Motor neuron (in vitro differentiated cells): ENCODE results near the gene GRIK1. TPM values are rescaled to one million over a fixed set of nuclear protein-coding genes. Genes with fewer than 3 reads are reported as not detected.

ENCODE experiments used
- ATAC-seq, 8 experiments: fragments of 200-7000 bp; cut with Tn5 transposase; replicated peaks in 6 of 8; 2 replicates each; pipeline ENCODE4 v1.8.0; 2021; ENCODE audit warnings: mild to moderate bottlenecking in 8 of 8, moderate library complexity in 8 of 8
- H3K27ac ChIP-seq, 2 donors: fragments of 250-450 bp; sonication (Bioruptor Pico); 2 replicates each; pipeline ENCODE4 v1.9.0; 2021; ENCODE audit warnings: antibody characterized with exemption in 2 of 2, mild to moderate bottlenecking in 2 of 2, moderate library complexity in 1 of 2
- H3K4me1 ChIP-seq, 2 donors: fragments of 250-450 bp; sonication (Bioruptor Pico); replicated peaks in 1 of 2; 2 replicates each; pipeline ENCODE4 v1.6.1; 2021; ENCODE audit warnings: antibody characterized with exemption in 2 of 2, mild to moderate bottlenecking in 2 of 2, moderate library complexity in 1 of 2
- H3K4me3 ChIP-seq, 5 donors: fragments of 250-450 bp; sonication (Bioruptor Pico); 2 replicates each; pipeline ENCODE4 v1.9.0; 2021; ENCODE audit warnings: antibody characterized with exemption in 5 of 5, mild to moderate bottlenecking in 5 of 5, moderate library complexity in 4 of 5
- WGBS, 10 experiments: fragments of 450-650 bp; shearing (Covaris generic); methylation state at CpG; one replicate each; pipeline ENCODE4 v1.0.0; 2022; 5-methylcytosine and 5-hydroxymethylcytosine counted together
- in situ Hi-C, 9 experiments: fragments of 400-800 bp; cut with MboI; loops; one replicate each; pipeline ENCODE4 v1.15.0; 2021; ENCODE audit warnings: low sequenced_read_pairs in 9 of 9, low pct_unique_long_range_greater_than_20kb in 2 of 9; ENCODE audit not compliant: unreplicated experiment in 9 of 9
- total RNA-seq, 8 experiments: library from RNA; unstranded; fragments of 300-600 nt; gene quantifications; 2 replicates each; pipeline versions ENCODE4 v1.2.3 to v1.2.4, GENCODE V29; 2022

GRIK1 gene
- total RNA-seq, 8 experiments from 2014 or later: 0.15 to 8.7 (median 3.9) TPM

DNA sequence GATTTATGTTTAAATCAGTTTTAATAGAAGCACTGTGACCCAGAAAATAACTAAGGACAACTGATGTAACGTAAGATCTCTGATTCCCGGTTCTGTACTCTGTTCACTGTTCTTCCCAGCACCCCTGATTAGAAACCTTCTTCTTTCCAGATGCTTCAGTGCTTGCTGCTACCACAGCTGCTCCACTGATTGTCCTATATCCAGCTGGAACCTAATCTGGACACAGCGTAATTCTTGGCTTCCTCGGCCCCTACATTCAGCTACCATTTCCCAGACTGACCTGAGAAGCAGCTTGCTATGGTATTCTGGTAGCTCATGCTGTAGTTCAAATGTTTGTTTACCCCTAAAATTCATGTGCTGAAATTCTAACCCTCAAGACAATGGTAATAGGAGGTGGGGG lies 302.7 kb downstream of the GRIK1 start:
- 40 to 100% (median 100%) methylated on average over 1 to 4 of the region's 4 CpGs; no CpG with 5 or more reads in 1 of the 10 experiments for WGBS, 10 experiments
- H3K27ac ChIP-seq: no peak overlapping the region
- H3K4me1 ChIP-seq: no peaks in the 10 kb centered on the region
- in situ Hi-C loops: no loop called here
- no peak overlapping the region for H3K4me3 ChIP-seq
- no peak for ATAC-seq

DNA sequence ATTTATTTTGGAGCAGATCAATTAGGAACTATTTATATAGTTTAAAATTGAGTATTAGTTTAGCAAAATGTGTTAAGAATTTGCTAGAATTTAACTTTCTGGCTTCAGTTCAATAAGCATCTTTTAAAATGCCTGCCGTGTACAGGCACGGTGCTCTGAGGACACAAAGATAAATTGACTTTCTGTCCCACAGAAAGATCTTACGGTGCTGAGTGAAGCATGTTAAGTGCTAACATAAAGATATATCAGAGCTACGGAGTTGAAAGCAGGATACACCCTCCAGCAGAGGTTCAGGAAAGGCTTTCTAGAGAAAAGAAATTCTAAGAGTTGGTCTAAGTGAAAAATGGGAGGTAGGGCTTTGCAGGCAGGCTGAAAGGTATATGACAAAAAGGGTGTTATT lies 305.4 kb downstream of the GRIK1 start:
- Histone ChIP-seq H3K4me1 (no peaks in the 10 kb centered on the region), H3K4me3 (no peak overlapping the region), H3K27ac (no peak overlapping the region)
- ATAC-seq: peak in 1 of 8 experiments; percentile 20
- WGBS, 10 experiments: 37 to 80% (median 54%) methylated on average over 1 to 4 of the region's 4 CpGs
- in situ Hi-C loops: no loop called here

DNA sequence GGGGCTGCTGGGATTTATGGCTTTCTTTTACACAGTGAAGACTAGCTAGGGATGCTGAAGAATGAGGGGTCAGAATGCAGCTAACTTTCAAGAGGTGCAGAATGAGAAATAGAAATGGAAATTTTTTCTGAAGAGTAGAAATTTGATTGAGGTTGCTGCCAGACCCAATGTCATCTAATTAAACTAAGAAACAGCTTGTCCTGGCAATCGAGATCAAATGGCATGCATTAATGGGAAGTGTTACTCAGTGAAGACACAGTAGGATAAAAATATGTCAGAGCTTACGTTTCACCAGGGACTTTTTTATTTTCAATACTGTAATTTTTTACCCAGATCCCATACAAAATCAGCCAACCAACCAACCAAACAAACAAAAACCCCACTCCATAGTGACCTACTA lies 306.0 kb downstream of the GRIK1 start:
- no peaks in the 10 kb centered on the region for H3K4me1 ChIP-seq
- in situ Hi-C loops: no loop called here
- 0 to 93% (median 60%) methylated on average over 1 to 2 of the region's 2 CpGs; no CpG with 5 or more reads in 3 of the 10 experiments for WGBS, 10 experiments
- H3K27ac ChIP-seq: no peak overlapping the region
- ATAC-seq: no peak
- H3K4me3 ChIP-seq: no peak overlapping the region

DNA sequence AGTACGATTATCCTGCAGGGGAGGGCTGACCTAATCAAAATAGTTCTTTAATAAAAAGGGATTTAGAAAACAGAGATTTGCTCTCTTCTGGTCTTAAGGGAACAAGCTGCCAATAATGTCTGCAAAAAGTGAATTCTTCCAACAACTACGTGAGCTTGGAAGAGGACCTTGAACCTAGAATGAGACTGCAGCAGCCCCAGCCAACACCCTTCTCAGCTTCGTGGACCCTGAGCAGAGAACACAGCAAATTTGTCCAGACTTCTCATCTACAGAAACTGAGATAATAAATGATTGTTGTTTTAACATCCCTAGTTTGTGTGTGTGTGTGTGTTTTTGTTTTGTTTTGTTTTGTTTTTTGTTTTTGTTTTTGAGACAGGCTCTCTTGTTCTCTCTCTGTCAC lies 309.4 kb downstream of the GRIK1 start:
- no peaks in the 10 kb centered on the region for H3K4me1 ChIP-seq
- in situ Hi-C loops: no loop called here
- WGBS, 10 experiments: 33 to 100% (median 93%) methylated on average over 1 to 3 of the region's 3 CpGs; no CpG with 5 or more reads in 1 of the 10 experiments
- ATAC-seq: no peak
- H3K27ac ChIP-seq: no peak overlapping the region
- no peak overlapping the region for H3K4me3 ChIP-seq

DNA sequence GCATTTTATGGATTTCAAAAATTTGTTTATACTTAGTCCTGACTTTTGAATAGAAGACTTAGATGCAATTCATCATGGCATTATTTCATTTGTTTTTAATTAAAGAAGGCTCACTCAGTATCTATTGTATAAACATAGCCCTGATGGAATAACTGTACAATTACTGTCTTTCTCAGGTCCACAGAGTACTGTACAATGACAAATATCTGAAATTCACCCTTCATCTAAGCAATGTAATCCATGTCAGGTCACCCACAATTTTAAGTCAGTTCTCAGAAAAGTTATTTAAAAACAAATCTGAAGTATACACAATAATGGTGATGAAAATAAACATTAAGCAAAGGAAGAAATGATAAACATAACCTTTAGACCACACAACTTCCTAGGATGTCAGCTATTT lies 311.9 kb downstream of the GRIK1 start:
- no peak for ATAC-seq
- in situ Hi-C loops: no loop called here
- no peak overlapping the region for H3K27ac ChIP-seq
- H3K4me3 ChIP-seq: no peak overlapping the region
- no peaks in the 10 kb centered on the region for H3K4me1 ChIP-seq

DNA sequence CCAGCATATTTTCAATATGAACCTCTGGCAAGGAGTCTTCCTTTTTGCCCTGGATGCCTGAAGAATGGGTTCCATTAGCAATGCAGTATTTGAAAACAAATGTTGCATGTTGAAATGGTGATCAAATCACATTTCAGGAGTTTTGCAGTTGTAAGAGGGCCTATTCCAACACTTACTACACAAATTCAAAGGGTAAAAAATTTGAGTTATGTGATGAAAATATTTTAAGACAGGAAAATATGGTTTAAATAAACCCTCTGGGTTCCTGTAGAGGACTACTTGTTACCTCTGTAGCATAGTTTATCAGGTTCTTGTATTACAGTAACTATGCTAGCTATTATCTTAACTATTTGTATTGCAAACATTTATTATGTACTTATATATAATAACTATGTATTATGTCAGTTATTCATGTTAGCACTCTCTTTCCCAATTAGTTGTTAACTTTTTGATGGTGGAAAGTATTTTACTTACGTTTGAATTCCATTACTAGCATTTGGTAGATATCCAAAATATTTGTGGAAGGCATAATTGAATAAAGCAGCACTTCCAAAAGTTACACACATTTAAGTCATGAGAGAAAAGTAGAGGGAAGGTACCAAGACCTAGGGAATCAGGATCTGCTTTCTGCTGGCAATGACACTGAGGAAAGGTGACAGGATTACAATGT lies 312.9 kb downstream of the GRIK1 start:
- no peak overlapping the region for H3K4me3 ChIP-seq
- ATAC-seq: no peak
- H3K4me1 ChIP-seq: no peaks in the 10 kb centered on the region
- H3K27ac ChIP-seq: no peak overlapping the region
- 0 to 100% (median 75%) methylated on average over 1 of the region's 1 CpG; no CpG with 5 or more reads in 3 of the 10 experiments for WGBS, 10 experiments
- in situ Hi-C loops: no loop called here

DNA sequence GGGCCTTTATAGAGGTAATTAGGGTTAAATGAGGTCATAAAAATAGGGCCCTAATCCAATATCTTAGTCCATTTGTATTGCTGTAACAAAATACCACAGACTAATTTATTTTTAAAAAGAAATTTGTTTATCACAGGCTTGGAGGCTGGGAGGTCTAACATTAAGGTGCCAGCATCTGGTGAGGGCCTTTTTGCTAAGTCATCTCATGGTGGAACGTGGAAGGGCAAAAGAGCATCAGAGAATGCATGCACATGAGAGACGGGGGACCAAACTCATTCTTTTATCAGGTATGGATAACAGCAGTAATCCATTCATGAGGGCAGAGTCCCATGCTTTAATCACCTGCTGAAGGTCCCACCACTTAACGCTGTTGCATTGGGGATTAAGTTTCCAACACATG lies 313.8 kb downstream of the GRIK1 start:
- 80 to 100% (median 100%) methylated on average over 1 to 2 of the region's 3 CpGs; no CpG with 5 or more reads in 6 of the 10 experiments for WGBS, 10 experiments
- ATAC-seq: no peak
- no peak overlapping the region for H3K4me3 ChIP-seq
- no peaks in the 10 kb centered on the region for H3K4me1 ChIP-seq
- in situ Hi-C loops: no loop called here
- H3K27ac ChIP-seq: no peak overlapping the region

DNA sequence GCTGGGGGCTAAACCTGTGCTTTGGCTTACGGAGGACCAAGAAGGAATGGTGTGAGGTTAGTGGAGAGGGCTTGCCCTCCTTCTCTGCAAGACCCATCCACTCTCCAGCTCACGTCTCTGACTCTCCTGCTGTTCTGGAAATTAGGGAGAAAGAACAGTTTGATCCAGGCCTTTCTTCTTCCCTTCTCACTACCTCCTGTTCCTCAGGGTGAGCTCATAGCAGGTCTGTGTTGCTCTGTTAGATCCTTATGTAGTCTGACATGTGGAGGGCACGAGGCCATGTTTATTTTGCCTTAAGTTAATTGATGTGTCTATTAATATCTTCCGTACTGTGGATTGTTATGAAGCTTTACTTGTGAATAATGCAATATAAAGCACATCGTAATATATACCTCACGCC lies 315.0 kb downstream of the GRIK1 start:
- ATAC-seq: no peak
- no peaks in the 10 kb centered on the region for H3K4me1 ChIP-seq
- no peak overlapping the region for H3K4me3 ChIP-seq
- H3K27ac ChIP-seq: no peak overlapping the region
- WGBS, 10 experiments: 67 to 100% (median 94%) methylated on average over 1 to 6 of the region's 6 CpGs
- in situ Hi-C loops: loop anchor here in 1 of 9 experiments (25.0 kb wide), 1 partner anchor 112 kb away; no protein-coding TSS in a partner anchor

DNA sequence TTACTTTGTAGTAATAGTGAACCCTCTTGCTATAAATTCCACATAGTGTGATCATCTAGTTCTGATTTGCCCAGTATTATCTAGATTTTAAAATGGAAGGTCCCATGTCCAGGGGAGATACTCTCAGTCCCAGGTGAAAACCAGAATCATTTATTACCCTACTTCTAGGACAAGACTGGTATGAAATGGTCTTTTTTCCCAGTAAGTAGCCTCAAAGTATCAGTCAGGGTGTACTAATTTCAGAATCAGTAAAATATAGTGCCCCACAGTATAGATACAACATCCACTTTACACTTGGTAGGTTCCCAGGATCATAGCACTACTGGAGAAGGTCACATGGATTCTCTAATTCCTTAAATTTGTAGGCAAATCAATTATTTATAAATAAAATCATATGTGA lies 318.3 kb downstream of the GRIK1 start:
- H3K4me3 ChIP-seq: no peak overlapping the region
- no peak overlapping the region for H3K27ac ChIP-seq
- peaks cover 0 to 3% of the 10 kb centered on the region in 2 donors for H3K4me1 ChIP-seq
- no peak for ATAC-seq
- in situ Hi-C loops: loop anchor here in 1 of 9 experiments (25.0 kb wide), 1 partner anchor 109 kb away; no protein-coding TSS in a partner anchor

DNA sequence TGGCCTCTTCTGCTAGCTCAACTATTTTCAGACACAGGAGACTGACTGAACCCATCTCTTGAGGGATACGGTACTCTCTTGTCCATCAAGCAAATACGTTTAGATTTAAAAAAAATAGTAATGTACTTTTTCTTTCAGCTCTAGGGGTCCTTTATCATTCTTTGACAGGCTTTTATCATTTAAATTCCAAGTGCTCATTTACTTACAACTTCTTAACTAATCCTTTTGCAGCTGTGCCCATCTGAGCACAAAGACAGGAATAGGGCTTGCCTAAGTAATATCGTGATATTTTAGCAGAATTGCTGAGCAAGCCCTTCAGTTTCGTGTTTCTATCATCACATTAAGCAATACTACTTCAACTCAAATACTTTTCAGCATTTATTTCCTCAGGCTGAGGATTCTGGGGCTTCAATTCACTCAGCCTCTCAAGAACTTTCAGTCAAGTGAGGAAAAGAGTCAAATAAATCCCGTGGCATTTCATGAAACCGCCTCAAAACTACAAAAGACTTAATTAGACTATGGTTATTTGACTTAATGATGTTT lies 323.5 kb downstream of the GRIK1 start:
- H3K27ac ChIP-seq: no peak overlapping the region
- H3K4me3 ChIP-seq: no peak overlapping the region
- 0 to 56% (median 20%) methylated on average over 2 to 6 of the region's 6 CpGs; no CpG with 5 or more reads in 1 of the 10 experiments for WGBS, 10 experiments
- peaks cover 0 to 8% of the 10 kb centered on the region in 2 donors for H3K4me1 ChIP-seq
- in situ Hi-C loops: loop anchor here in 1 of 9 experiments (25.0 kb wide), 1 partner anchor 104 kb away; no protein-coding TSS in a partner anchor
- ATAC-seq: peak in 4 of 8 experiments; percentile 16 to 44 (median 31)

DNA sequence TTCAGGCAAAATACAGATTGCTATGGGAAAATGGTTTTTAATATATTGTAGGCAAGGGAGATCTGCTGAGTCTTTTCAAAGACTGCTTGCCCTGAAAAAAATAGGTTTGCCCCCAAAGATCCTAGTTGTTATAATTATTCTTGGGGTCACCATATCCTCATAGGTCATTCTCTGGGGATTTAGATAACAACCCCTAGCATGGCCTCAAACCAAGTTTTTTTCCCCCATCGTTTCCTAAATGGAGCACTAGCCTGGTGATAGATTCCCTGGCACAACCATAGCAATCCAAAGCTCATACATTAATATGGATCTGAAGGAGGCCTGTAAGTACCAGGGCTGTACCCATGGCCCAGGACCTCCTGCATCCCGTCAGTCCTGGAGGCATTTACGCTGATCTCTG lies 325.9 kb downstream of the GRIK1 start:
- Histone ChIP-seq H3K27ac (no peak overlapping the region), H3K4me3 (no peak overlapping the region), H3K4me1 (peaks cover 0 to 8% of the 10 kb centered on the region in 2 donors)
- no peak for ATAC-seq
- in situ Hi-C loops: loop anchor here in 1 of 9 experiments (25.0 kb wide), 1 partner anchor 102 kb away; no protein-coding TSS in a partner anchor
- 33 to 100% (median 93%) methylated on average over 1 to 3 of the region's 3 CpGs; no CpG with 5 or more reads in 1 of the 10 experiments for WGBS, 10 experiments

DNA sequence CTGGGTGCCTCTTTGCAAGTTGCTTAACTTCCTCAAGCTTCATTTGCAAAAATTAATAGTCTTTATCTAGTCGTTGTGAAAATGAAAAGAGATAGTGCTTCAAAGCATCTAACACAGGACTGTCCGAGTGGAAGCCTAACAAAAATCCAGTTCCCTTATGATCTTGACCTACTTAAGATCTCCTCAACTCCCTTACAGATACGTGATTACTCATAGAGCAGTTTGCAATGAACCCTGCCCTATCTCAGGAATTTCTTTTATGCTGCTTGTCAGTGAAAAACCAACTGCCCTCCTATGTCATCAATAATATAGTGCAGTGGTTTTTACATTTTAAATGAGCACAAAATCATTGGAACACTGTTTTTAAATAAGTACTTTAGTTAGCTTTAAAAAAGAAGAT lies 326.8 kb downstream of the GRIK1 start:
- H3K27ac ChIP-seq: no peak overlapping the region
- in situ Hi-C loops: loop anchor here in 1 of 9 experiments (25.0 kb wide), 1 partner anchor 101 kb away; no protein-coding TSS in a partner anchor
- ATAC-seq: peak in 2 of 8 experiments; percentile 81 to 90
- 12 to 69% (median 45%) methylated on average over 1 to 3 of the region's 3 CpGs; no CpG with 5 or more reads in 2 of the 10 experiments for WGBS, 10 experiments
- H3K4me1 ChIP-seq: peaks cover 0 to 8% of the 10 kb centered on the region in 2 donors
- H3K4me3 ChIP-seq: no peak overlapping the region

DNA sequence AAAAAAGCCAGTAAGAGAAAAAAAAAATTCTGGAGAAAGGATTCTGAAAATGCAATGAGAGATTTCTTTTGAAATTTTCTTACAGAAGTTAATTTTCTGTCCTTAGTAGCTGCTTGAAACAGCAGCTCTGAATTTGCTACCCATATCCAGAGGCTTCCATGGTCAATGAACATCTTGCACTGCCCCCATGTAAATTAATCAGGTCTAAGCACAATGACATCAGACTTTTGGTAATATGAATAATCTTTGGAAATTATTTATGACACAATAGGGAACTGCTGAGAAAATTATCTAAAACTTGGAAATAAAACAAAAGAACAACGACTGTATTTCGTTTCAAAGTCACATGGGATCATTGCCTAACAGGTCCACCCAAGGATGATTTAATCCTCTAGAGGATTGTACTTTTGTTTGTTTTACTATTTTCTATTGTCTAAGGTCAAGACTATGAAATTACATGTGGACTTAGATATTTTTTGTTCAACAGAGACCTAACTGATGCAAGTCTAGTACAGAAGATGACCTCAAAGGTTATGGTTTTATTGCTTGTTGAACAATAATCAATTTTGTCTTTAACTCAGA lies 328.9 kb downstream of the GRIK1 start:
- Histone ChIP-seq H3K4me3 (no peak overlapping the region), H3K27ac (no peak overlapping the region), H3K4me1 (no peaks in the 10 kb centered on the region)
- peak in 1 of 8 experiments; percentile 64 for ATAC-seq
- in situ Hi-C loops: loop anchor here in 1 of 9 experiments (25.0 kb wide), 1 partner anchor 99 kb away; no protein-coding TSS in a partner anchor
- 17 to 83% (median 65%) methylated on average over 2 of the region's 2 CpGs; no CpG with 5 or more reads in 1 of the 10 experiments for WGBS, 10 experiments
